ENCODE results near the gene SPDYE4.

Gene SPDYE4

GRCh38 chr17:8736796-8737195, 21.6 kb downstream of the SPDYE4 start:
- DNase-seq, result no peak

- no peak for DNase-seq
Observed at GRCh38 chr17:8736362-8736761, 22.0 kb downstream of the SPDYE4 start.

- no peak for DNase-seq
Observed at GRCh38 chr17:8735336-8735939, 22.9 kb downstream of the SPDYE4 start.

GRCh38 chr17:8734876-8735275, 23.5 kb downstream of the SPDYE4 start:
- no peak for DNase-seq

GRCh38 chr17:8732406-8733085, 25.8 kb downstream of the SPDYE4 start:
- DNase-seq, result no peak

DNA sequence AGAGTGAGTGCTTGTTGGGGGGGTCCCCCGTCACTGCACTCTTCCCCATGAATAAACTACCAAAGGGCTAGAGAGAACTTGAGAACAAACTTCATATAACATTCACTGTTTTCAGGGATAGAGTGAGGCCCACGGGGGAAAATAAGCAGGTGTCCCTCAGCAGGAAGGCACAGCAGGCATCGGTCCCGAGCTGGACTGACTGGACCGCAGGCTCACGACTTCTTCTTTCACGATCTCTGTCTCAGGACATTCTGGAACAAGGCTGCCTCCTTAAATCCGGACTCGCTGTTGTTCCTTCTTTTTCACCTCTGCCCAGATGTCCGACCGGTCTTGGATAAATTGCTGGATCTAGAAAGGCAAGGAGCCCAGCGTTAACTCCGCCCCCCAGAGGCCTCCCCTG, 28.5 kb downstream of the SPDYE4 start:
- DNase-seq, result no peak

DNA sequence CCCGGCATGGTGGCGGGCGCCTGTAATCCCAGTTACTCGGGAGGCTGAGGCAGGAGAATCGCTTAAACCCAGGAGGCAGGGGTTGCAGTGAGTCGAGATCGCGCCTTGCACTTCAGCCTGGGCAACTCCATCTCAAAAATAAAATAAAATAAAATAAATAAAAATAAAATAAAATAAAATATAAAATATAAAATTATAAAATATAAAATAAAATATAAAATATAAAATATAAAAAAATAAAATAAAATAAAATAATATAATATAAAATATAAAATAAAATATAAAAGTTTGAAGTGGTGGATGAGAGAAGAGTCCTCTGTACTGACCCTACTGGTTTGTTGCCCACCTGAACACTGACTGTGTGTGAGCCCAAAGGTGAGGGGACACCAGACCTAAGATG, 28.9 kb downstream of the SPDYE4 start:
- no peak for DNase-seq

DNA sequence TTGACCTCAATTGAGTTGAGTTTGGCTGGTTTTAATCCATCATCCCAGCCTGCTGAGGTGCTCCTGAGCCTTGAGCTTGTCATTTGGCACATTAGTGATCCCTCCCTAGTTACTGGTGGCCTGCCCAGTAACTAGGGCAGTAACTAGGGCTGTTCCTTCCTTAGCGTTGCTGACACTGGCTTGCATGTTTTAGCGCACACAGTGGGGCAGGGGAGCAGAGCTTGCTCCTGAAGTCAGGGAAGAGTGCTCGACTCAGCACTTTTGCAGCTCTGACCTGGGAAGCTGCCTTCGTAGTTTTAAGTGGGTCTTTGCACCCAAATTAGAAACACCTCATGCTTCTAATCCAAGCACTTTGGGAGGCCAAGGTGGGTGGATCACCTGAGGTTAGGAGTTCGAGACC, 29.4 kb downstream of the SPDYE4 start:
- no peak for DNase-seq

GRCh38 chr17:8728251-8728938, 30.0 kb downstream of the SPDYE4 start:
- no peak for DNase-seq

GRCh38 chr17:8726941-8727555, 31.3 kb downstream of the SPDYE4 start:
- no peak for DNase-seq

GRCh38 chr17:8725881-8726876, 32.2 kb downstream of the SPDYE4 start:
- no peak for DNase-seq

DNA sequence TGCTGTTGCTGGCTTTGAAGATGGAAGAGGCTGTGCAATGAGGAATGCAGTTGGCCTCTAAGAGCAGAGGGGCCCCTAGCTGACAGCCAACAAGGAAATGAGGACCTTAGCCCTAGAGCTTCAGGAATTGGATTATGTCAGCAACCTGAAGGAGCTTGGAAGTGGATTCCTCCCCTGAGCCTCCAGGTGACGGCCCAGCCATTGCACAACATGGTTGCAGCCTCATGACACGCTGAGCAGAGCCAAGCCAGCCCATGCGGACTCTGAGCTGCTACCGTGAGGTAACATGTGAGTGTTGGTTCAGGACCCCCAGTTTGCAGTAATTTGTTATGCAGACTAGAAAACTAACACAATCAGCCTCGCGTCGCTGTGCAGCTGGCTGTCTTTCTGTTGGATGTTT, 33.9 kb downstream of the SPDYE4 start:
- DNase-seq, result no peak

DNA sequence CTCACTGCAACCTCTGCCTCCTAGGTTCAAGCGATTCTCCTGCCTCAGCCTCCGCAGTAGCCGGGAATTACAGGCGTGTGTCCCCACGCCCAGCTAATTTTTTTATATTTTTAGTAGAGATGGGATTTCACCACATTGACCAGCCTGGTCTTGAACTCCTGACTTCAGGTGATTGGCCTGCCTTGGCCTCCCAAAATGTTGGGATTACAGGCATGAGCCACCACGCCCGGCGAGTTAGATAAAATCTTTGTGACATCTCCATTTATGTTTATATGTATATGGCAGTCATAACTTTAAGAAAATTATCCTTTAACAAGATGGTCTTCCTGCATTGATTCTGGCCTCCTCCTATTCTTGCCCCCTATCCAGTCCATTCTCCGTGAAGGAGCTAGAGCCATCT, 37.8 kb downstream of the SPDYE4 start:
- DNase-seq, result no peak

GRCh38 chr17:8719291-8720246, 38.8 kb downstream of the SPDYE4 start:
- no peak for DNase-seq

DNA sequence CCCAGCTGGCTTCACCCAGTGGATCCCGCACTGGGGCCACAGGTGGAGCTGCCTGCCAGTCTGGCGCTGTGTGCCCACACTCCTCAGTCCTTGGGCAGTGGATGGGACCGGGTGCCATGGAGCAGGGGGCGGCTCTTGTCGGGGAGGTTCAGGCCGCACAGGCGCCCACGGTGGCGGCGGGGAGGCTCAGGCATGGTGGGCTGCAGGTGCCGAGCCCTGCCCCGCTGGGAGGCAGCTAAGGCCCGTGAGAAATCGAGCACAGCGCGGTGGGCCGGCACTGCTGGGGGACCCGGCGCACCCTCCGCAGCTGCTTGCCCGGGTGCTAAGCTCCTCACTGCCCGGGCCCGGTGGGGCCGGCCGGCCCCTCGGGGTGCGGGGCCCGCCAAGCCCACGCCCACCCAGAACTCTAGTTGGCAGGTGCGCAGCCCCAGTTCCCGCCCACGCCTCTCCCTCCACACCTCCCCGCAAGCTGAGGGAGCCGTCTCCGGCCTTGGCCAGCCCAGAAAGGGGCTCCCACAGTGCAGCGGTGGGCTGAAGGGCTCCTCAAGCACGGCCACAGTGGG, 40.3 kb downstream of the SPDYE4 start:
- no peak for DNase-seq

GRCh38 chr17:8713878-8714277, 44.5 kb downstream of the SPDYE4 start:
- no peak for DNase-seq

- no peak for DNase-seq
Observed at GRCh38 chr17:8713315-8713714, 45.0 kb downstream of the SPDYE4 start.

DNA sequence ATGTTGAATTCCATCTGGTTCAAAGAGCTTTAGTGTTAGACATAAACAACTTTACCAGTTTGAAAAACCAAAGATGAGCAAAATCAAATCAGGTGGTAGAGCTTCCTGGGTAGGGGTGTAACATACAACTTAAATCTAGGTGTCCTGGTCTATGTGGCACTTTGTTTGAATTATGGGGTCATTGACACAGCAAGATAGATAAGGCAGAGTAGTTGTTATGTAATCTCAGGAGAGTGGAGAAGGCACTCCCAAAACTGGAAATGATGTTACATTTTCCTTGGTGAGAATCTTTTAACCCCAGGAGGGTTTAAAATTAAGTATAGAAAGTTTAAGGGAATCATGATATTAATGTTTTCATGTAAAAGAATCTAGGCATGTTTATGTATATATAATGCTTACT, 45.6 kb downstream of the SPDYE4 start:
- no peak for DNase-seq

DNA sequence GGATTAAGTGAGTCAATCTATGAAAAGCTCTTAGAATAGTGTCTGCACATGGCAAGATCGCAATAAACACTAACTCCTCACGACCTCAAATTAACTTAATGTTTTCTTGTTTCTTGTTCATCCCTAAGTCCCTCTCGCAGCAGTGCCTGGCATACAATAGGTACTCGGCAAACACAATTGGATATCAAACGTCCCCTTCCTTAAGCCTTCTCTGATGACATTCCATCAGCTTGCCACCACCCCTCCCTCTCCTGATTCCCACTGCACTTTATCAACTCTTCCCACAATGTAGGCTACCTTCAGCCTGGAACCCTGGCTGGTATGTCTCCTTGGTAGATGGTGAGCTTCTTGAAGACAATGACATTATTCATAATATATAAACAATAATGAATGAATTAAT, 47.1 kb downstream of the SPDYE4 start:
- no peak for DNase-seq

- DNase-seq, result no peak
Observed at GRCh38 chr17:8710813-8711212, 47.5 kb downstream of the SPDYE4 start.

GRCh38 chr17:8709006-8709405, 49.3 kb downstream of the SPDYE4 start:
- DNase-seq, result no peak
